Heart right ventricle (tissue), 16 donors: Measurements from ENCODE around the gene C4B. TPM values are rescaled to one million over a fixed set of nuclear protein-coding genes. Genes with fewer than 3 reads are reported as not detected.
A peak's percentile ranks its signal among the peaks of the same experiment; 100 is the strongest.
"Not testable (repeated sequence)": the region's sequence is repeated elsewhere in the genome, so short reads cannot be mapped to it uniquely, and the experiment has no call there.

Experiments
- ATAC-seq, 8 donors: fragments of 200-7000 bp; cut with Tn5 transposase; one replicate each; pipeline ENCODE4 v1.9.1; 2020; ENCODE audit warnings: mild to moderate bottlenecking in 8 of 8, moderate library complexity in 8 of 8, moderate number of reproducible peaks in 1 of 8
- DNase-seq, 2 donors: peaks; one replicate each; pipeline ENCODE4 v3.0.0-alpha.2; 2020
- H3K27ac ChIP-seq, 10 donors: fragments of 200-600 bp; sonication (generic) in 2 of 10; one replicate each; pipeline versions ENCODE4 v1.5.0 to v1.8.0; 2020 to 2022; ENCODE audit warnings: mild to moderate bottlenecking in 3 of 10
- H3K27me3 ChIP-seq, 7 donors: fragments of 200-600 bp; one replicate each; pipeline ENCODE4 v1.8.0; 2021 to 2022; ENCODE audit warnings: mild to moderate bottlenecking in 2 of 7
- H3K36me3 ChIP-seq, 9 donors: fragments of 200-600 bp; sonication (generic) in 1 of 9; one replicate each; pipeline versions ENCODE4 v1.5.0 to v1.8.0; 2020 to 2022; ENCODE audit warnings: mild to moderate bottlenecking in 2 of 9
- H3K4me1 ChIP-seq, 9 donors: fragments of 200-600 bp; sonication (generic) in 1 of 9; one replicate each; pipeline versions ENCODE4 v1.5.0 to v1.8.0; 2020 to 2022; ENCODE audit warnings: mild to moderate bottlenecking in 4 of 9
- H3K4me3 ChIP-seq, 10 donors: fragments of 200-600 bp; sonication (generic) in 2 of 10; one replicate each; pipeline versions ENCODE4 v1.5.0 to v1.8.0; 2020 to 2022; ENCODE audit warnings: mild to moderate bottlenecking in 7 of 10, moderate library complexity in 2 of 10
- H3K9me3 ChIP-seq, 11 donors: fragments of 200-600 bp in 10 of 11; sonication (generic) in 2 of 11; one replicate each; pipeline versions ENCODE4 v1.5.0 to v1.8.0; 2013 to 2022; ENCODE audit warnings: mild to moderate bottlenecking in 2 of 11, control low read depth in 1 of 11, moderate library complexity in 1 of 11
- CTCF ChIP-seq, 9 donors: fragments of 200-600 bp; sonication (generic) in 2 of 9; IDR thresholded peaks; one replicate each; pipeline versions ENCODE4 v1.5.0 to v1.8.0; 2021 to 2022; ENCODE audit warnings: antibody characterized with exemption in 9 of 9, mild to moderate bottlenecking in 5 of 9, moderate library complexity in 1 of 9
- WGBS, 2 donors: extraction: QIAGEN DNeasy Blood & Tissue Kit; methylation state at CpG; one replicate each; pipeline ENCODE4 v1.1.7; 2013; ENCODE audit warnings: inconsistent platforms in 1 of 2; 5-methylcytosine and 5-hydroxymethylcytosine counted together
- intact Hi-C, 10 donors: fragments of 100-400 bp; cut with DNase I; formaldehyde crosslinking; loops; one replicate each; pipeline versions ENCODE4 v1.11.1 to v1.14.2; 2022
- polyA plus RNA-seq, 2 donors: library from polyadenylated mRNA; stranded (reverse); fragments of 200-250 nt; gene quantifications; one replicate each; pipeline ENCODE4 v1.2.3, GENCODE V29; 2013
- total RNA-seq, 10 donors: library from RNA; stranded (reverse); fragmentation: NEBNext Ultra II Directional in 3 of 10; extraction: Animal tissue kit (Norgen Biotek cat#: 25700) in 3 of 10; gene quantifications; one replicate each; pipeline versions ENCODE4 v1.2.1 to v1.2.4, GENCODE V29; 2021 to 2023
- donor health status: Arrhythmogenic right ventricular cardiomyopathy.
- donor health status: ischemic (EF 13 %, LVEDD 7.1; RV severe dilation, severe dysfunction).
- donor health status: healthy with polysubstance abuse.
- donor health status: DM: no; HTN: yes; CAD: no.
- donor health status: DM: no; HTN: no; CAD: no.
- donor health status: ischemic (EF 25% LVEDD 6.9; RV normal size, moderate dysfunction).
- donor health status: ischemic (EF 25% LVEDD 5.7; RV mildly dilated, moderate dysfunction).
- donor health status: healthy.
- donor health status: DM: yes; HTN: yes; CAD: no.
- donor health status: Ischemic cardiomyopathy.
- donor health status: ischemic (EF 35%, LVEDD 5.7; RV mildly dilated, moderate dysfunction).
- donor health status: nonischemic (EF 11% LVEDD 7.7; RV severe dilation, severe dysfunction).
- donor health status: DM: yes; HTN: yes; CAD: no.
- donor health status: PGD.
- donor health status: ischemic (EF 29% LVEDD 5.4; RV normal size, mild dysfunction).
- donor health status: nonischemic (EF 23%, LVEDD 6.1; RV moderate dilation, normal function).

Gene C4B
- total and polyA plus RNA-seq, 12 donors, result 32.6 to 357 (median 60.3) TPM

DNA sequence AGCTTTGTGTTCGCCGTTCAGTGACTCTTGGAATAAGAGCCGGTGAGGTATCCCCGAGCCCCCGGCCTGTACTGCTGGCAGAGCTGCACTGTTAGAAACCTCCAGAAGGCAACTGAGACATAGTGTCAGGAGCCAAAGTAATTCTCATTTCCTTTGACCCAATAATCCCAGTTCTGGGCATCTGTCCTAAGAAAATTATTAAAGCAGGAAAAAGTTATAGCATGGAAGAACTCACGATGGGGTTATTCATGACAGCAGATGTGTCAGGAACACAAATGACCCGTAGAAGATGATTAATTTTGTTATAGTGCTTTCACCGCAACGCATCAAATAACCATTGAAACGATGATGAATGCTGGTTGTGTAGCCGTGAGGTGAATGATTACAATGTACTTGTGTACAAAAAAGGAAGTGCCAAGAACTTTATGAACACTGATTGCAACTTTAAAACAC, 43.9 kb downstream of the C4B start:
- DNase-seq (no peak), ATAC-seq (peak in 4 of 8 donors; percentile 11 to 29 (median 24))
- 77 to 84% methylated on average over 11 of the region's 11 CpGs for WGBS, 2 donors
- Histone ChIP-seq H3K4me3 (no peak overlapping the region), H3K27me3 (no peaks in the 10 kb centered on the region), H3K27ac (peak overlapping the region in 2 of 10 donors; percentile 37 to 51), H3K36me3 (peaks cover 0 to 94% (median 12%) of the 10 kb centered on the region in 9 donors), H3K9me3 (no peaks in the 10 kb centered on the region), H3K4me1 (no peaks in the 10 kb centered on the region)
- no peak for TF ChIP-seq CTCF (IDR thresholded peaks at IDR 0.05)
- intact Hi-C loops, result no loop called here

- Histone ChIP-seq H3K4me1 (no peaks in the 10 kb centered on the region), H3K4me3 (no peak overlapping the region), H3K9me3 (no peaks in the 10 kb centered on the region), H3K36me3 (peaks cover 0 to 100% (median 22%) of the 10 kb centered on the region in 9 donors), H3K27me3 (no peaks in the 10 kb centered on the region), H3K27ac (no peak overlapping the region)
- no peak for ATAC-seq
- 89 to 91% methylated on average over 24 to 28 of the region's 28 CpGs for WGBS, 2 donors
- no peak for DNase-seq
- intact Hi-C loops, result no loop called here
- TF ChIP-seq CTCF (IDR thresholded peaks at IDR 0.05), result no peak
Measured at GRCh38 chr6:32060966-32061655, 46.5 kb downstream of the C4B start.

GRCh38 chr6:32064706-32065105, 50.1 kb downstream of the C4B start:
- no peaks in the 10 kb centered on the region for H3K27me3 ChIP-seq
- peaks cover 0 to 100% (median 24%) of the 10 kb centered on the region in 9 donors for H3K36me3 ChIP-seq
- intact Hi-C loops, result no loop called here
- no peak overlapping the region for H3K27ac ChIP-seq
- no peaks in the 10 kb centered on the region for H3K4me1 ChIP-seq
- no peak for TF ChIP-seq CTCF (IDR thresholded peaks at IDR 0.05)
- WGBS, 2 donors, result 91 to 95% methylated on average over 14 of the region's 14 CpGs
- no peak for DNase-seq
- no peak overlapping the region for H3K4me3 ChIP-seq
- no peaks in the 10 kb centered on the region for H3K9me3 ChIP-seq
- ATAC-seq, result no peak

DNA sequence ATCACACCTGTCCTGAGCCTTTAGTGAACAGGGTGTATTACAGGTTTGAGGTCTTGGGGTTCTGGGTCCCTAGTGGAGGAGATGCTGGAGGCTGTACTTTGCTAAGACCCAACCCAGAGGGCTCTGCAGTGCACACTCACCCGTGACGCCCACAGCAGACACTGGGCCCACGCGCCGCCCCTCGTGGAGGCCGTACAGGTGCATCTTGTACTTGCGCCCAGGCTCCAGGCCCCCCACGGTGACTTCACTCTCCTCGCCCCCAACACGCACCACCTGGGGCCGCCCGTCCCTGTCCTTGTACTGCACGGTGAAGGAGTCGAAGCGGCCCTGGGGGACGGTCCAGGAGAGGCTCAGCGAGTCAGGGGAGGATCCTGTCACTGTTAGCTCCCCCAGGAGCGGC, 52.9 kb downstream of the C4B start:
- intact Hi-C loops, H3K4me3 ChIP-seq, H3K27ac ChIP-seq, ATAC-seq, H3K27me3 ChIP-seq, H3K9me3 ChIP-seq: not testable (repeated sequence)
- 90 to 94% methylated on average over 16 to 19 of the region's 19 CpGs for WGBS, 2 donors
- Histone ChIP-seq H3K36me3 (peaks cover 0 to 100% (median 28%) of the 10 kb centered on the region in 9 donors), H3K4me1 (peaks cover 0 to 23% (median 3%) of the 10 kb centered on the region in 9 donors)
- peak in 1 of 2 donors; percentile 10 for DNase-seq

DNA sequence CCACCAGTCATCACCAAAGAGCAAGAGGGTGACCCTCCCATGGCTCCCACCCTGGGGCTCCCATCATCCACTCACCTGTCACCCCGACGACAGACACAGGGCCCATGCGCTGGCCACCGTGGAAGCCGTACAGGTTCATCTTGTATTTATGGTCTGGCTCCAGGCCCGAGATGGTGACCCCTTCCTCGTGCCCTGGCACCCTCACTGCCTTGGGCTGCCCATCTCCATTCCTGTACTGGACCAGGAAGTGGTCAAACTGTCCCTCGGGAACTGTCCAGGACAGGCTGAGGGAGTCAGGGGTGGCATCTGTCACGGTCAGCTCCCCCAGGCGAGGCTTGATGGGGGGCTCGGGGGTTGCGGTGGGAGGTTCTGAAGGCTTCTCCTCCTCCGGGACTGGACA, 53.7 kb downstream of the C4B start:
- Histone ChIP-seq H3K27ac (peak overlapping the region in 1 of 10 donors; percentile 23), H3K4me1 (peaks cover 0 to 24% (median 3%) of the 10 kb centered on the region in 9 donors), H3K36me3 (peaks cover 0 to 100% (median 28%) of the 10 kb centered on the region in 9 donors)
- WGBS, 2 donors, result 90 to 92% methylated on average over 13 of the region's 13 CpGs
- H3K27me3 ChIP-seq, H3K4me3 ChIP-seq, ATAC-seq, intact Hi-C loops, H3K9me3 ChIP-seq: not testable (repeated sequence)
- peak in 1 of 2 donors; percentile 2 for DNase-seq
